ENCODE results near the gene OVOL1.

The OVOL1 gene

GRCh38 chr11:65777821-65778361 lies 9.0 kb upstream of the OVOL1 start:
- DNase-seq (ENCODE audit: low read depth in 2 of 2), result no peak

DNA sequence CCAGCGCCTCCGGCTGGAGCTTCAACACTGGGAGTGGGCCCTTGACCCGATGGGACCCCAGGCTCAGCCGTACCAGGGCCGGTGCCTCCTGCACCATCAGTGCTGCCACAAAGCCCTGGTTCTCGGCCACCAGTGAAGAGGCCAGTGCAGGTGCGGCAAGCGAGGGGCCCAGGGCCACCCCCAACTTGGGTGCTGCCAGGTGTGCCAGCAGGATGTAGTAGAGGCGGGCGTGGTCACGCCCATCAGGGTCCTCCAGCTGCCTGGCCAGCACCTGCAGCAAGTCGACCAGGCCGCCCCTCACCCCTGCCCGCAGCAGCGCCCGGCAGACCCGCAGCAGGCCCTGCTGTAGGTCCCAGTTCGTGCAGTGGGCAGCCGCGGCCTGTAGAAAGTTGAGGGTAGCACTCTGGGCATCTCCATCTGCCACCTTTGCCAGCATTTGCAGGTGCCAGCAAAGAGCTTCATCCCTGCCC lies 8.4 kb upstream of the OVOL1 start:
- no peak for DNase-seq (ENCODE audit: low read depth in 2 of 2)

GRCh38 chr11:65778901-65779668 lies 7.8 kb upstream of the OVOL1 start:
- no peak for DNase-seq (ENCODE audit: low read depth in 2 of 2)

DNA sequence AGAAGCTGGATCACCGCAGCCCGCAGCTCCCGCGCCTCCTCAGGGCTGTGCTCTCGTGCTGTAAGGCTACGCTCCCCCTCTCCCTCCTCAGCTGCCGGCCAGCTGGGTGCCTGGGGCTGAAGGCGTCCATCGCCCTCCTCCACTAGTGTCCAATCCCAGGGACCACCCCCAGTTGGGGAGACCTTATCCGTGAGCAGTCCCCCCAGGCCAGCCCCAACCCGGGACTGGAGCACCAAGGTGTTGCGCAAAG lies 7.3 kb upstream of the OVOL1 start:
- DNase-seq (ENCODE audit: low read depth in 2 of 2), result no peak

DNA sequence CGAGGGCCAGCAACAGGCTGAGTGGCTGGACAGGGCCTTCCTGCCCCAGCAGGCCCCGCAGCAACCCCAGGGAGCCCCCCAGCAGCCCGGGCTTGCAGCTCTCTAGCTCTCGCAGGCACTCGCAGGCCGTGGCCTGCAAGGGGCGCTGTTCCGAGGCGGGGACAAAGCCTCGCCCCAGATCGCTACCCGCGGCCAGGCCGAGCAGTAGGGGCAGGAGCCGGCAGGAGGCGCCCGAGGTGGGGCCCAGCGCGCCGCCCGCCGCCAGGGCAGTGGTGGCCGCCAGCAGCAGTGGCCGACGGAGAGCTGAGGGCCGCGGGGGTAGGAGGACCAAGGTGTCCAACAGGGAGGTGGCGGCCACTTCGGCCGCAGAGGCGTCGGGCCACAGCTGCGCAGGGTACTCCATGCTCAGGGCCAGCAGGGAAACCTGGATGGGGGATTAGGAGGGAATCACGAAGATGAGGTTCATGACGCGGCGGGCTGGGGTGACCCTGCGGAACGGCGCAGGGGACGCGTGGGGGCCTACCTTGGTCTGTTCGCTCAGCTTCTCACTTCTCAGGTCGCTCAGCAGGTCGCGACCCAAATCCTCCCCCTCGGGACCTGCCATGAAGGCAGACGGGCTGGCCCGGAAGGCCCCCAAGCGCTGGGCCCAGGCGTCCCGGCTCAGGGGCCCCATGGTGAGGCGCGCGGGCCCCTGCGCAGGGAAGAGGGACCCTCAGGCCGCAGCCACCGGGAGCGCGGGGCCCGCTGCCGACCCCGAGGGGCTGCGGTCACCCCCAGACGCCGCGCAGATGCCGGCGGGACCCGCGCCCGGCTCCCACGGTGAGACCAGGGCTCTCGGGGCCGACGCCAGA lies 6.7 kb upstream of the OVOL1 start:
- peak; percentile 78 to 85 for DNase-seq (ENCODE audit: low read depth in 2 of 2)

DNA sequence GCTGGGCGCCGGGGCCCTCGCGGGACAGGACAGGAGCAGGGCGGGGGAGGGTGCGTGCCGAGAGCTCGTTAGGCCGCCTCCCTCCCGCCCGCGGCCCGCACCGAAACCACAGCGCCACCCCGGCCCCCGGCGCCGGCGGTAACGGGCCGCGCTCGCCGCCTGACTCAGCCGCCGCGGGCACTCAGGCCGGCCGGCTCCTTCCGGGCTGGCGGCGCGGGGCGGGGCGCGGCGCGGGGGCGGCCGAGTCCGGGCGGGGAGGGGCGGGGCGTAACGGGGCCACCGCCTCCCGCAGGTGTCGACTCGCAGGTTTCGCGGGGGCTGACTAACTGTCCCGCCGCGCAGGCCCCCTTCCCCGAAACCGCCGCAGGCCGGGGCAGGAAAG lies 6.1 kb upstream of the OVOL1 start, which contains the start of gene AP5B1:
AP5B1 (minus strand) TSS at position 207 of the 382 bp plus-strand sequence. CDS start 385 bp downstream, outside the sequence.
- peak; percentile 33 to 72 for DNase-seq (ENCODE audit: low read depth in 2 of 2)

DNA sequence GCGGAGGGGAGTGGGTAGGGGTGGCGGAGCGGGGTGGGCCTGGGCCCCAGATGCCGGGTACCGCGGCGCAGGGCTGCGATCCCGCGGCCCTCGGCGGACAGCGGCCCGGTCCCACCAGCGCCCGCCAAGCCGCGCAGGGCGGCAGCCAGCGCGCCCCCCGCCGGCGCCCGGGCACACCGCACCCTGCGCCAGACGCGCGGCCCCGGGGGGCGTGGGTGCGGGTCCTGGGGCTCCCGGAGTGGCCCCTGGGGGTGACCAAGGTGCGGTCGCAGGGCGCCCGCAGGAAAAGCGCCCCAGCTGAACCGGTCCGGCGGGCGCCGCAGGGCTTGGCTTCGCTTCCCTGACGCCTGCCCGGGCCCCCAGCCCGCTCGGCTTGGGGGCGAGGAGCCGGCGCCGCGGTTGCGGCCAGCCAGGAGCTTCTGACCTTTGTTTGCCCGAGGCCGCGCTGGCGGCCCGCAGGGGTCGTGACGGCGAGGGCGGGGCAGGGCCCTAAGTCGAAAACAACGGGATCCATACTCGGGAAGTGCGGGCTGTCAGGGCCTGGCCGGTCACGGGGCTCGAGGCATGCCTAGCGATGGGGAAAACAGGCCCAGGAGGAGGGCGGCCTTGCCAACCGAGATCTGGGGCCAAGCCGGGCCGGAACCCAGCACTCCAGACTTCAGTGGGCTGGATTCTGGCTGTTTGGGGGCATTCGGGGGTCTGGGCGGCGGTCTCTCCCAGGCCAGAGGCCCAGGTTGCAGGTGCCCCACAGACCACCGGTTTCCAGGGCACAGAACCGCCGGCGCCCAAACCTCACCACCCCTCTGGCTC lies 5.5 kb upstream of the OVOL1 start:
- no peak for DNase-seq (ENCODE audit: low read depth in 2 of 2)

GRCh38 chr11:65781962-65782815 lies 4.7 kb upstream of the OVOL1 start:
- no peak for DNase-seq (ENCODE audit: low read depth in 2 of 2)

DNA sequence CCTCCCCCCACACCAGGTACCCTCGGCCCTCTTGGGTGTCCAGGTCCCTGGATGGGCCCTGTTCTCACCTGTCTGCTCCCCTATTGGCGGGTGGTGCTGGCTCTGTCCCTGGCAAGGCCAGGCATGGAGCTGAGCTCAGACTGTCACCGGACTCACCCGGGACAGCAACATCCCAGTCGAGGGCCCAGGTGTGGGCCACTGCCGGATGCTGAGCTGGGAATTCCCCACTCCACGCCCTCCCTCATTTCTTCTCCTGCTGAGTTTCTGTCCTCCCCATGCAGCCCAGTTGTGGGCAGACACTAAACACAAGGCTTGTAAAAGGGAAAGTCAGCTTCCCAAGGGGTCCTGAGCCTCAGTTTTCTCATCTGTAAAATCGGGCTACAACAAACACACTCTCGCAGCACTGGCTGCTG lies 4.0 kb upstream of the OVOL1 start:
- no peak for DNase-seq (ENCODE audit: low read depth in 2 of 2)

GRCh38 chr11:65785319-65786007 lies 1.4 kb upstream of the OVOL1 start:
- DNase-seq (ENCODE audit: low read depth in 2 of 2), result no peak

GRCh38 chr11:65786008-65786785 lies 666 bp upstream of the OVOL1 start:
- no peak for DNase-seq (ENCODE audit: low read depth in 2 of 2)

GRCh38 chr11:65787649-65788622 lies 1.1 kb downstream of the OVOL1 start:
- no peak for DNase-seq (ENCODE audit: low read depth in 2 of 2)

DNA sequence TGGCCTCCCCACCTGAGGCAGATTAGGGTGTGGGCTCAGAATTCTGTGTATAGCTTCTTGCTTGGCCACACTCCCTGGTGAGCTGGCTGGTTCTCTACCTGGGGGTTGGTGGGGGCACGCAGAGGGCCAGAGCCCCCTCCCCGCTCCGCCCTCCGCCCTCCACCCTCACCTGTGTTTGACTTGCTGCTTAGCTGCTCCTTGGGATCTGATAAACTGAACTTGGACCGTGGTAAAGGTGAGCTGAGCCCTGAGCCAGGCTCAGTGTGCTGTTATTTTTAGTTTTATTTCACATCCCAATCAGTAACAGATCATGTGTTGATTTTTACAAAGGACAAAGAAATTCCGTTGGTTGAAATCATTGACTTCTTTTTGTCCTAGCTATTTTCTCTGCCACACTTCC lies 2.0 kb downstream of the OVOL1 start:
- DNase-seq (ENCODE audit: low read depth in 2 of 2), result no peak

- DNase-seq (ENCODE audit: low read depth in 2 of 2), result no peak
These were observed 2.6 kb downstream of the OVOL1 start for GRCh38 chr11:65789230-65790103.

- DNase-seq (ENCODE audit: low read depth in 2 of 2), result no peak
These were observed 3.4 kb downstream of the OVOL1 start for GRCh38 chr11:65790104-65790901.

DNA sequence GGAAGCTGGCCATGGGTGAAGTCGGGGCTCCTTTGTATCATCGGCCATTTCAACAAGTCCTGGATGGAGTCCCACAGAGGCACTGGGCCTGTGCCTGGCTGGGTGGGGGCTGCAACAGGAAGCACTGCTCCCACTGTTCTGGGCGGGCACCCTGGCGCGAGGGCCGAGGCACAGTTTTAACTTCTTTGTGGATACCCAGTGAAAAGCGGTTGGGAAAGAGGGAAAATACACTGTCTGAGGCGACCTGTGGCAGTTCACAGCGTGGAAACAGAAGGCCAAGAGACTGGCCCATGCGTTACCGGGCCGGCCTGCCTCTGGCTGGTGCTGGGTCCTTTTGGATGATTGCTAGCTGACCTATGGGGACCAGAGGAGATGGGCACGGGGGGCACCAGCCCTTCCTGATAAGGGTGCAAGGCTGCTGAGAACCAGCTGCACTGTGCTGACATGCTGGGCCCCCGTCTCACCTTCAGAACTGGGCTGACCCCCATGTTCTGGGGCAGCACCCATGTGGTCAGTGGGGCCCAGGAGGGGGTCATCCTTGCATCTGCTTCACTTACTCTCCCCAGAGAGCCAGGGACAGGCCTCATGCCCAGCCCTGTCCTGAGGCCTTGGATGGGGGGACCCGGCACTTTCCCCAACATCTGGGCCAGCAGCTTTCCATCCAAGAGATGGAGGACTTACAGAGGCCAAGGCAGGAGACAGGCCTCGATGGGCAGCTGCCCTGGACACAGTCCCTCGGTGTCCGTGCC lies 4.2 kb downstream of the OVOL1 start:
- DNase-seq (ENCODE audit: low read depth in 2 of 2), result no peak

All from stimulated activated CD4-positive, alpha-beta T cell treated with anti-CD3 and anti-CD28 coated beads, Interleukin-15, amount 100 ng/mL, for 48 hours (primary cell).